Cortex of kidney (tissue), 1 donor: Measurements from ENCODE around the gene TAGLN3.

Experiments used
- DNase-seq: peaks from one replicate; lab custom pipeline; 2025; lab: John Stamatoyannopoulos, UW

Gene TAGLN3

DNA sequence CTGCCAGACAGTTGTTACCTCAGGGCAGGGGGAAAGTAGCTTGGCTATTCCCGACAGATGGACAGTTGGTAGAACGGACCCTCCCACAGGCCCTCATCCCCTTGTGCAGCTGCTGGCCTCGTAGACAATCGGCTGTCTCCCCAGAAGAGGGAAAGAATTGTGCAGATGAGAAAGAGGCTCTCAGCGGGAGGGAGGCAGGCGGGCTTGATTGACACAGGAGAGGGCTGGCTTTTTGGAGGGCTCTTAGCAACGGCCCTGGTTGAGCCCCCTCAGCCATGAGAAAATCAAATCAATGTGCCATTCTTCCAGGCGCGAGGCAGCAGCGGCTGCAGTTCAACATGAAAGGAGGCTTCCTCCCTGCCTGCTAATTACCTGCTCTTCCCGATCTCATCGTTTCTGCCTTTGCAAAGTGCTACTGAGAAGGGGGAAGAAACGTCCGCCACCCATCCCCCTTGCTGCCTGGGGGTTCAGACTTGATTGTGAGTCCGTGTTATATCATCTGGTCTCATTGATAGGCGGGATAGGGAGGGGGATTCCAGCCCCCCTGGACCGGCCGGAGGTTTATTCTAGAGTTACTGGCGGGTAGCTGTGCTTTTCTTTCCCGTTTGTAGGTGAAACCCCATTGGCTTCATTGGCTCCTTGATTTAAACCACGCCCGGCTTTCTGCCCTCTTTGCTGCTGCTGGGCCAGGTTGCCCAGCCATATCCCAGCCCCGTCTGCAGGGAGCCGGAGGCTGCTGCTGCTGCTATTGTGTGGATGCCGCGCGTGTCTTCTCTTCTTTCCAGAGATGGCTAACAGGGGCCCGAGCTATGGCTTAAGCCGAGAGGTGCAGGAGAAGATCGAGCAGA lies at the start of gene TAGLN3:
TSS of gene TAGLN3 (plus strand) at position 287 of the 848 bp plus-strand sequence. CDS start at position 788, 501 bp downstream.
- DNase-seq = no peak

DNA sequence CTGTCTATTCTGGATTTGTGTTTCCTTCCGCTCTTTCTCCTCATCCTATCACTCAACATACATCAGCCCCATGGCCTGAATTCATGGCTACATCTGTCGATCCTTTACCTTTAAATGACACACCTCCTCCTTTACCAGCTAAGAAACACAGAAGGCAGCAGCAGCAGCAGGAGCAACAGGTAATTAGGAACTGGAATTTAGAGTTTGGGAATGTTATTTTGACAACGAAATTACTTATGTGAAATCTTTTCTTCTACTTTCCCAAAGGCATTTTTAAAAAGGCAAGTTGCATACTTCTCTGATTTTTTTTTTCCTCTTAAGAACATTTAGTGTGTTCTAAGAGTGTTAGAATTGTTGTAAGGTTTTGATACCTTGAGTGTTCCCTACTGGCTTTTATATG lies 49.0 kb upstream of the TAGLN3 start:
- no peak for DNase-seq

DNA sequence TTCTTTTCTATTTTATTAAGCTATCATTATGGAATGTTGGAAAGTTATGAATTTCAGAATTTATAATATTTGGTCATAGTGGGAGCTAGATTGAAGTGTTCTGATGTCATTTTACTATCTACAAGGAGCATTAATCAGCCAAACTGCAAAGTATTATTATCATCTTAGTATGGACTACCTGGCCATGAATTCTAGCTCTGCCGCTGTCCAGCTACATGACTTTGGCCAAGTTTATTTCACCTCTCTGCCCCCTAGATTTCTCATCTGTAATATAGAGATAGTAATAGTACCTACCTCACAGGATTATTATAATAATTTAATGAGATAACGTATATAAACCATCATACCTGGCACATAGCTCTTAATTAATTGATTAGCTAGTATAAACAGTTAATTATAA lies 47.7 kb upstream of the TAGLN3 start:
- DNase-seq = no peak

- DNase-seq = no peak
Observed at GRCh38 chr3:111952086-111952485, 46.6 kb upstream of the TAGLN3 start.

DNA sequence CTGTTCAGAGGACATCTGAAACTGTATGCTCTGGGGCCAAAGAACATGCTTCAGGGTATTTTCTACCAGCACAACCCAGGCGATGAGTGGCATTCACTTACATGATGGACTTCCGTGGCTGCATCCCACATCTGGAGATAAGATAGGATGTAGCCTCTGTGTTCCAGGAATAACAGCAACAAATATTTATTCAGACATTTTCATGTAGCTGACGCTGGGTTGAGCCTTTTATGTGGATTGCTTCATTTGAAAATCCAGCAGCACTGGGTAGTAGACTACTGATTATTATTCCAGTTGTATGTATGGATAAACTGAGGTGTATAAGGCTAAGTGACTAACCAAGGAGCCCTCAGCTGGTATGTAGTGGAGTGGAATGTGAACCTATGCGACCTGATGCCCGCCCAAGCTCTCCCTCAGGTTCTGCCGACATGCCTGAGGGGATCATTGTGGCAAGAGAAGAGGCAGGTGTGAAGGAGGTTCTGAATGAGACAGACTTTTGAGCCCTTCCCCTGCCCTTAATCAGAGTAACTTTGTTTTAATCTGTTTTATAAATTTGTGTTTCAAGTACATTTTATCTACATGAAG lies 45.8 kb upstream of the TAGLN3 start:
- no peak for DNase-seq

- DNase-seq = no peak
Observed at GRCh38 chr3:111954228-111954990, 44.3 kb upstream of the TAGLN3 start.

DNA sequence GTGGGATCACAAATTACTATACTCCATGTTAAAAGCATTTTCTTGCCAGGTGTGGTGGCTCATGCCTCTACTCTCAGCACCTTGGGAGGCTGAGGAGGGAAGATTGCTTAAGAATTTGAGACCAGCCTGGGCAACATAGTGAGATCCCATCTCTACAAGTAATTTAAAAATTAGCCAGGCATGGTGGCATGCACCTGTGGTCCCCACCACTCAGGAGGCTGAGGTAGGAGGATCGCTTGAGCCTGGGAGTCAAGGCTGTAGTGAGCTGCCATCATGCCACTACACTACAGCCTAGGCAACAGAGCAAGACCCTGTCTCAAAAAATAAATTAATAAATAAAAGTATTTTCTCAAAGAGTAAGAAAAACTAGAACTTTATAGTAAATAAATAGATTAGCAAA lies 42.8 kb upstream of the TAGLN3 start:
- DNase-seq = no peak

DNA sequence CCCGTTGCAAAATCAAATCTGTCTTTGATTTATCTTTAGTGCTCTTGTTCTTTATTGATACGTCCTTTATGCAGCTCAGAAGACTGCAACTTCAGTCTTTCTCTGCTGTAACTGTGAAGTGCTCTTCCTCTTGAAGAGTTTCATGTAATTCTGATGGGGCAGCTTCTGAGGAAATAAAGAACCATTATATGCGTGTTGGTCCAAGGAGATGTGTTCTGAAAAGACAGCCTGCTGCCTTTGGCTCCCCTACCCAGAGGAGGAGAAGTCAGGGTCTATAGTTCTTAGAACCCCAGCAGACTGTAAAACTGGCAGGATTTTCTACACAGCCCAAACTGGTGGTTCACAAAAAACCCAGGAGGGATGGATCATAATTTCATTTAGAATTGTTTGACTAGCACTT lies 42.3 kb upstream of the TAGLN3 start:
- no peak for DNase-seq

DNA sequence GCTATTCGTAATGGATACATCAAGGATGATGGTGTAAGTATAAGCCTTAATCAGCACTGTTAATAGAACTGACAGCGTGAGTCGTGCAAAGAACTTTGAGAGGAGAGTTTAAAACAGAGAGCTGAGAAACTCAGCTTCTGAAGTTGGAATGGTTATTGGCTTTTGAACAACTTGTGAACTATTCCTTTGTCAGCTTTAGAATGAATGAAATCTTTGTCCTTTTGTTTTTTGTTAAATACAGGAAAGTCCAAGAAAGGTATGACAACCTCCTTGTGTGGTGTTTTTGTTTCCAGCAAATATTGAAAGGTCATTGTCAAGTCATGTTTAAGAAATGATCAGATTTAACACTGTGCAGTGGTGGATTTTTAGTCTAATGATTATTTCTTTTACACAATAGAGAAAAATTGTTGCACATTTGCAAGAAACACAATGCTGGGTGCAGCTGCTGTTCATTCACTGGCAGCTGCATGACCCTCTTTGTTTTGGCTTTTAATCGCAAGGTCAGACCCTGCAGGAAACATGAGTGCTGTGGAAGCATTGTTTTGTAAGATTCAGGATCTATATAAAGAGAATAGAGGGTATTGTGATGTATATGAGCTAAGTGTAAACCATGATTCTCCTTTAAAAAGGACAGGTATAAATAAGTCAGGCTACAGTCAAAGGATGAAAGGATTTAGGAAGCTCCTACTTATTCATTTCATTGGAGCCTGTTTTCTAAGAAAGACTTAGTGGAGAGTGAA lies 41.6 kb upstream of the TAGLN3 start:
- no peak for DNase-seq

DNA sequence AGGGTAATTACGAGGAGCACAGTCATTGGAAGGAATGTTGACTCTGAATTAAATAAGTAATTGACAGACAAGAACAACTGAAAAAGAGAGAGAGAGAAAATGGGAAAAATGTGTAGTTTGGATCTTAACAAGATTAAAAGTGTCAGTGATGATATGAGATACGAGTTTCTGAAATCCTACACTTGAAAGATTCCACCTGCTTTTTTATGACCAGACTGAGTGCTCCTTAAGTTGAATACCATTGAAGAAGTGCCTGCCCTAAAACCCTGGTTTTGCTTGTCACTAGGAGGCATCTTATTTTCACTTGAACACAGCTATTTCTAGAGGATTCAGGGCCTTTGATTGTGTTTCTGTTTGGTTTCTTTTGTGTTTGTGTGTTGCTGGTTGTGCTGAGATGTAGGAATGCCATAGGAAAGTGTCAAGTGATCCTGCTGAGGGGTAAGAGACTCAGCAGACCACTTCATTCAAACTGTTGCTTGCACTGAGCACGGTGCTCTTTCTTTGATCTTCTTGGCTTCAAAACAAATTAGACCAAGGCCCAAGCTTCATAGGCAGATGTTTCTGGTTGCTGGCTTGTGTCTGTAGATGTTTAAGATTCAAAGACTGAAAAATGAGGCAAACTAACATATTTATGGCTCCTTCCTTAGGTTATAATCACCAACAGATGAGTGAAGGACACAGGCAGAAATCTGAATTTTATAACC lies 37.1 kb upstream of the TAGLN3 start:
- no peak for DNase-seq

DNA sequence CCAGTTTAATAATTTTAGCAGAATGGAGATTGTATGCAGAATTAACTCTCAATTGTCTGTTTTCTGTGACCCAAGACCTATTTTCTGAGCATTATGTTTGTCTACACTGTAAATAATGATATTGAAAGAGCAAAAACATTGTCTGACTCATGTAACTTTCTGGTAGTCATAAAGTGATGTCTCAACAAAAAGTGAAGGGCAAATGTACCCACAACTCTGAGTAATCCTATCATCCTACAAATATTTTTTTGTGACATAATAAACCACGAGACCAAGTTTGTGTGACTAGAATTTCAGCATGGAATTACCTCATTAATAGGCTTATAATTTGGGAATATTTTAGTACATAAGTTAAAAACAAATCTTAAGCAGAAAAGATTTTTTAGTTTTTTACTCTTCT lies 35.3 kb upstream of the TAGLN3 start:
- no peak for DNase-seq

DNA sequence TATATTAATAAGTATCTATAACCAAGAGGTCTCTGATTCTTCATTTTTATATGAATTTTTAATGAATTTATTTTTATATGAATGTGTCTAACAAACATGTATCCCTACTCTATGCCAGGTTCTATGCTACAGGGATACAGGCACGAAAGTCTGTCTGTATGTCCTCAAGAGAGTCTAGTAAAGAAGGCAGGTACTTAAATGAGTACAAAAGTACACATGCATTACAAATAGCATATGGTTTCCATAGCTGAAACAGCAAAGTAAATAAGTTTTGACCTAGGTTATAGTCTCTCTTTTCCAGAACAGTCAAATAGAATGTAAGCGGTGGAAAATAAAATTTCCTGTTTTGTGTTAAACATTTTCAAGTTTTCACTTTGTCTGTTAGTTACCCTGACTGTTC lies 33.2 kb upstream of the TAGLN3 start:
- DNase-seq = no peak

DNA sequence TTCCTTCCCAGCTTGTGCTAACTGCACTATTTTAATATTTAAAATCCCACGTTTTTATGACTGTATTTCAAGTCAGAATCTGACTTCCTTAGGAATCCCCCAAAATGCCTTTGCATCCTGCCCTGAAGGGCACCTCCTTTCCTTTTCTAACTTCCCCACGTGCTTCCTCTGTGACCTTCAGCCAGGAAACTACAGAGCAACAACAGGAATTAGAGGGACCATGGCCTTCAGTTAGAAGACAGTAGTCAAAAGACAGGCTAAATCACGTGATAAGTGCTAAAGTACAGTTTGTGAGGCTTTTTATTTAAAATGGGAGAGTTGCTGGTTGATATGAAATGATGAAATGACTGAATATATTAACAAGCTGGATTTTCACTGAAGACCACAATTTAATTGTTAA lies 31.7 kb upstream of the TAGLN3 start:
- no peak for DNase-seq

GRCh38 chr3:111967651-111968274 lies 31.0 kb upstream of the TAGLN3 start:
- no peak for DNase-seq

DNA sequence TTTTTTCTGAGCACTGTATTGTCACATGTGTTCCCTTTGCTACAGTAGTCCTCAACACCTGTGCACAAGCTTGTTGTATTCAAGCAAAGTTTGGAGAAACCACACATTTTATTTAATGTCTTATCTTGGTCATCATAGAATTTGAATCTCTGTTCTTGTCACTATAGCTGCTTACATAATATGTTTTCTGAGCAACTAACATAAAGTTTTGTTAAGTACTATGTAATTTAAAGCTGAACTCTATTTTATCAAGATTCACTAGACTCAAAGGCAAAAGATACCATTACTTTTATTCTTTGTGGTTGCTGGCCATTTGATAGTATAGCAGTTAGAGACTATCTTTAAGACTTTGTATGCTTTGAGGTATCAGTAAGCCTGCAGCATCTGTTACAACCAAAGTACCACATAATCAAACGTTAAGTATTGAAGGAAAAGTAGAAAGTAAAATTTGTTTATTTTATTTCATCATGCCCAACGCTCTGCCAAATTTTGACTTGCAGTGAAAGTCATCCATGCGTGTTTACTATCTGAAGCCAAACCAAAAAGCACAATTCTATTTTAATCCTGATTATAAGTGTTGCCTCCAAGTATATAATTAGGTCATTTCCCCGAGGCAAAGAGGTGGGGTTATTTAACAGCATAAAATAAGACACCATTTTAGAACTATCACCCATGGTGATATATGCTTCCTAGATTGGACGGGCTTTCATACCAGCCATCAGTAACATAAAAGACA lies 30.2 kb upstream of the TAGLN3 start:
- DNase-seq = no peak

DNA sequence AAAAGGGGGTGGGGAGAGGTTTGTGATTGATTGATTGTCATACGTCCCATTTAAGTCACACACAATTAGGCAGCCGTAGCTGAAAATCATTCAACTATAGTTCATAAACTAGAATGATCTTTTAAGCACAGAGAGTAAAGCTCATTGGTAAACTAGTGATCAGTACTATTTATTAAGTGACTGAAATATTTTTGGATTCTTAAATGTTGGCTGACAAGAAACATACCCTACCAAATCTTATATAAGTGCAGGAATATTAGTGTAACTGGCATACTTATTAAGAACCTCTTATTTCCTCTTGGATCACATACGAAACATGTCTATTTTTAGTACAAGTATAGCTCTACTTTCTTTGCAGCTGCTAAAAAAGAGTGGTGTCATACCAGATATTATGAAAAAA lies 28.3 kb upstream of the TAGLN3 start:
- no peak for DNase-seq

- no peak for DNase-seq
Observed at GRCh38 chr3:111971533-111972130, 27.1 kb upstream of the TAGLN3 start.

DNA sequence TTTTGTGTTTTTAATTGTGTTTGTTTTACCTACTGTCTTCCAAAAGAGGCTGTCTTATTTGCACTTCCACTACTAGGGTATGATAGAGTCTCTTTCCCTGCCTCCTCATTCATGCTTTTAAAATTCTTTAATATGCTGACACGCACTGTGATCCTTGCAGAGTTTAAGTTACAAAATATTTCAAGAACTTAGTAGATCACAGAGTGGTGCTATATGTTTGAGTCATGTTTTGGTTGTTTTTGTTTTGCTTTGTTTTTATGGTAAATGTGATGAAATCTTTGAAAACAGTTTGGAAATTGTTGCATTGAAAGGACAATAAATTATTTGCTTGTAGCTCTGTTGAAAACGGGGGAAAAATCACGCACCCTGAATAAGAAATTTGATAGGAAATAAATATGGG lies 25.8 kb upstream of the TAGLN3 start:
- no peak for DNase-seq

- DNase-seq = no peak
Observed at GRCh38 chr3:111975131-111975530, 23.6 kb upstream of the TAGLN3 start.

DNA sequence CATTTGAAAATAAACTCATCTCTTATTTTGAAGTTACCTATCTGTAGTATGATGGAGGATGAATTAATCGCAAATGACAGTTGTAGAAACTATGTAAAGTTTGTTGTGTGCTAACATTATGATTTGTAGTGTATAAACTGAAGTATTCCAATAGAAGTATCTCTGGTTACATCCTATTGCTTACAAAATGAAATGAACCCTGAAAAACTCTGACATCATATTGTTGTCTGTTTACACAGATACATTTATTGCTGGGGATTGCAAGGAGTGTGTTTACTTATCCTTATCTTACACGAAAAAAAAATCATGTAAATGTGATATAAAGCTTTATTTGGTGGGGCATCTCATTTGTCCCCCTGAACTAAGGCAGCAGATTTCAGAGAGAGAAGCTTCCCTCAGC lies 22.5 kb upstream of the TAGLN3 start:
- DNase-seq = no peak
